GM23338 (cell line): ENCODE results near the gene SLIT1. TPM values are rescaled to one million over a fixed set of nuclear protein-coding genes. Genes with fewer than 3 reads are reported as not detected.

Source experiments
- ATAC-seq: fragments of 200-7000 bp; cut with Tn5 transposase; 3 replicates; pipeline ENCODE4 v1.9.1; 2020
- DNase-seq: peaks from one replicate; pipeline ENCODE4 v3.0.0-alpha.2; 2015; ENCODE audit warnings: low spot score
- H2AFZ ChIP-seq: fragments of 200-600 bp; sonication (generic); 2 replicates; pipeline ENCODE4 v1.8.0; 2016; ENCODE audit warnings: antibody characterized with exemption, mild to moderate bottlenecking, moderate library complexity
- H3F3A ChIP-seq: fragments of 200-600 bp; sonication (generic); replicated peaks from 2 replicates; pipeline ENCODE4 v1.8.0; 2017; ENCODE audit warnings: antibody characterized with exemption, mixed run types, low read depth
- H3K27ac ChIP-seq: fragments of 200-600 bp; sonication (generic); 2 replicates; pipeline ENCODE4 v1.6.1; 2016; ENCODE audit warnings: low read depth
- H3K27me3 ChIP-seq: fragments of 200-600 bp; sonication (generic); 2 replicates; pipeline ENCODE4 v1.8.0; 2016; ENCODE audit warnings: mild to moderate bottlenecking, mixed run types, moderate library complexity; ENCODE audit not compliant: insufficient read depth
- H3K36me3 ChIP-seq: fragments of 200-600 bp; sonication (generic); 2 replicates; pipeline ENCODE4 v1.8.0; 2016; ENCODE audit warnings: mild to moderate bottlenecking; ENCODE audit not compliant: insufficient read depth
- H3K4me1 ChIP-seq: fragments of 200-600 bp; sonication (generic); 2 replicates; pipeline ENCODE4 v1.8.0; 2016; ENCODE audit warnings: mild to moderate bottlenecking, moderate library complexity; ENCODE audit not compliant: insufficient read depth
- H3K4me2 ChIP-seq: fragments of 200-600 bp; sonication (generic); 2 replicates; pipeline ENCODE4 v1.7.1; 2017; ENCODE audit warnings: mixed run types
- H3K4me3 ChIP-seq: fragments of 200-600 bp; sonication (generic); 2 replicates; pipeline ENCODE4 v1.6.1; 2016; ENCODE audit warnings: mixed run types
- H3K79me2 ChIP-seq: fragments of 200-600 bp; sonication (generic); replicated peaks from 2 replicates; pipeline ENCODE4 v1.8.0; 2017; ENCODE audit warnings: mild to moderate bottlenecking; ENCODE audit not compliant: insufficient read depth
- H3K9me2 ChIP-seq: fragments of 200-600 bp; sonication (generic); 2 replicates; pipeline ENCODE4 v1.8.0; 2017; ENCODE audit not compliant: insufficient read depth
- H4K20me1 ChIP-seq: fragments of 200-600 bp; sonication (generic); replicated peaks from 2 replicates; pipeline ENCODE4 v1.8.0; 2017; ENCODE audit warnings: mild to moderate bottlenecking; ENCODE audit not compliant: insufficient read depth
- H3K27ac Mint-ChIP-seq: 2 replicates; pipeline ENCODE4 v1.8.0; 2020; ENCODE audit warnings: inconsistent platforms, mild to moderate bottlenecking, moderate library complexity, mixed read lengths
- H3K27me3 Mint-ChIP-seq: 3 replicates; pipeline ENCODE4 v1.8.0; 2022; ENCODE audit warnings: low read depth, mild to moderate bottlenecking, moderate library complexity, mixed read lengths, inconsistent platforms; ENCODE audit not compliant: insufficient read depth, poor library complexity
- H3K36me3 Mint-ChIP-seq: 3 replicates; pipeline ENCODE4 v1.8.0; 2021; ENCODE audit warnings: low read depth, mild to moderate bottlenecking, inconsistent platforms, moderate library complexity, mixed read lengths
- H3K4me1 Mint-ChIP-seq: 3 replicates; pipeline ENCODE4 v1.8.0; 2020; ENCODE audit warnings: mild to moderate bottlenecking, inconsistent platforms, mixed read lengths
- H3K4me3 Mint-ChIP-seq: 3 replicates; pipeline ENCODE4 v1.8.0; 2021; ENCODE audit warnings: moderate library complexity, mild to moderate bottlenecking, inconsistent platforms, mixed read lengths
- H3K9me3 Mint-ChIP-seq: 3 replicates; pipeline ENCODE4 v1.8.0; 2020; ENCODE audit warnings: moderate library complexity, mild to moderate bottlenecking, inconsistent platforms, mixed read lengths
- CREB1 ChIP-seq: fragments of 250-450 bp; sonication (Bioruptor Pico); IDR thresholded peaks from 2 replicates; pipeline ENCODE4 v1.5.0; 2020; ENCODE audit warnings: low read depth, mild to moderate bottlenecking, moderate library complexity
- CTCF ChIP-seq, 2 experiments: fragments of 200-600 bp in 1 of 2; sonication (generic) in 1 of 2; conservative IDR thresholded peaks; 2 replicates each; pipeline versions ENCODE4 v1.5.1 to v1.6.1; 2016 to 2017; ENCODE audit warnings: antibody characterized with exemption in 2 of 2, low read depth in 2 of 2, mild to moderate bottlenecking in 2 of 2, moderate library complexity in 1 of 2
- EZH2 ChIP-seq: fragments of 200-600 bp; sonication (generic); IDR thresholded peaks from one replicate; pipeline ENCODE4 v1.8.0; 2017; ENCODE audit warnings: antibody characterized with exemption, mild to moderate bottlenecking, low read depth; ENCODE audit not compliant: unreplicated experiment
- EZH2phosphoT487 ChIP-seq: fragments of 200-600 bp; sonication (generic); IDR thresholded peaks from one replicate; pipeline ENCODE4 v1.8.1; 2018; ENCODE audit warnings: antibody characterized with exemption; ENCODE audit not compliant: unreplicated experiment
- JUNB ChIP-seq: IDR thresholded peaks from one replicate; pipeline ENCODE4 v1.6.1; 2016; ENCODE audit warnings: antibody characterized with exemption; ENCODE audit not compliant: unreplicated experiment
- NANOG ChIP-seq: IDR thresholded peaks from 2 replicates; pipeline ENCODE4 v1.6.1; 2016; ENCODE audit warnings: antibody characterized with exemption, borderline replicate concordance
- POLR2AphosphoS5 ChIP-seq: IDR thresholded peaks from 2 replicates; pipeline ENCODE4 v1.6.1; 2016; ENCODE audit warnings: antibody characterized with exemption, low read depth
- STAT1 ChIP-seq: IDR thresholded peaks from one replicate; pipeline ENCODE4 v1.6.1; 2016; ENCODE audit warnings: antibody characterized with exemption; ENCODE audit not compliant: unreplicated experiment
- ZNF114 ChIP-seq: fragments of 250-450 bp; sonication (Bioruptor Pico); IDR thresholded peaks from 2 replicates; pipeline ENCODE4 v1.5.0; 2020; ENCODE audit warnings: mild to moderate bottlenecking, moderate library complexity
- ZNF331 ChIP-seq: fragments of 250-450 bp; sonication (Bioruptor Pico); IDR thresholded peaks from 2 replicates; pipeline ENCODE4 v1.5.0; 2020; ENCODE audit warnings: low read depth, mild to moderate bottlenecking, moderate library complexity
- polyA plus RNA-seq: library from polyadenylated mRNA; unstranded; fragments of >200 nt; fragmentation: Nextera tagmentation; extraction: Ambion mirVana; gene quantifications from 2 replicates; pipeline ENCODE4 v1.2.1, GENCODE V29; 2016
- total RNA-seq: library from RNA; depleted of rRNA; stranded (reverse); fragments of >200 nt; shearing (Covaris generic); gene quantifications from 2 replicates; pipeline ENCODE4 v1.2.3, GENCODE V29; 2014
- TF ChIP-seq, protein P1 (sequence below): fragments of 250-450 bp; sonication (Bioruptor Pico); IDR thresholded peaks from 2 replicates; pipeline ENCODE4 v1.5.0; 2020; ENCODE audit warnings: mild to moderate bottlenecking, moderate library complexity
- TF ChIP-seq, protein P2 (sequence below): IDR thresholded peaks from 2 replicates; pipeline ENCODE4 v1.6.1; 2016; ENCODE audit warnings: antibody characterized with exemption
- TF ChIP-seq, protein P3 (sequence below): IDR thresholded peaks from one replicate; pipeline ENCODE4 v1.6.1; 2018; ENCODE audit warnings: antibody characterized with exemption; ENCODE audit not compliant: unreplicated experiment

SLIT1 gene
- total and polyA plus RNA-seq, 2 experiments from 2014 or later: 0.76 to 1.7 TPM

- no peak overlapping the region for H3K4me3 Mint-ChIP-seq
- ATAC-seq (no peak), DNase-seq (no peak)
- H3K79me2 ChIP-seq: no peaks in the 10 kb centered on the region
- H3K27me3 ChIP-seq: no peaks in the 10 kb centered on the region
- H3K9me3 Mint-ChIP-seq: no peaks in the 10 kb centered on the region
- H2AFZ ChIP-seq: no peak overlapping the region
- no peaks in the 10 kb centered on the region for H3K4me1 ChIP-seq
- no peak overlapping the region for H3K27ac ChIP-seq
- H3K9me2 ChIP-seq: no peaks in the 10 kb centered on the region
- H3K27me3 Mint-ChIP-seq: peaks cover 2% of the 10 kb centered on the region
- H3K4me1 Mint-ChIP-seq: no peaks in the 10 kb centered on the region
- H3K36me3 ChIP-seq: no peaks in the 10 kb centered on the region
- no peak overlapping the region for H3K4me3 ChIP-seq
- H3K36me3 Mint-ChIP-seq: no peaks in the 10 kb centered on the region
- H4K20me1 ChIP-seq: no peaks in the 10 kb centered on the region
- TF ChIP-seq, protein P1, sequence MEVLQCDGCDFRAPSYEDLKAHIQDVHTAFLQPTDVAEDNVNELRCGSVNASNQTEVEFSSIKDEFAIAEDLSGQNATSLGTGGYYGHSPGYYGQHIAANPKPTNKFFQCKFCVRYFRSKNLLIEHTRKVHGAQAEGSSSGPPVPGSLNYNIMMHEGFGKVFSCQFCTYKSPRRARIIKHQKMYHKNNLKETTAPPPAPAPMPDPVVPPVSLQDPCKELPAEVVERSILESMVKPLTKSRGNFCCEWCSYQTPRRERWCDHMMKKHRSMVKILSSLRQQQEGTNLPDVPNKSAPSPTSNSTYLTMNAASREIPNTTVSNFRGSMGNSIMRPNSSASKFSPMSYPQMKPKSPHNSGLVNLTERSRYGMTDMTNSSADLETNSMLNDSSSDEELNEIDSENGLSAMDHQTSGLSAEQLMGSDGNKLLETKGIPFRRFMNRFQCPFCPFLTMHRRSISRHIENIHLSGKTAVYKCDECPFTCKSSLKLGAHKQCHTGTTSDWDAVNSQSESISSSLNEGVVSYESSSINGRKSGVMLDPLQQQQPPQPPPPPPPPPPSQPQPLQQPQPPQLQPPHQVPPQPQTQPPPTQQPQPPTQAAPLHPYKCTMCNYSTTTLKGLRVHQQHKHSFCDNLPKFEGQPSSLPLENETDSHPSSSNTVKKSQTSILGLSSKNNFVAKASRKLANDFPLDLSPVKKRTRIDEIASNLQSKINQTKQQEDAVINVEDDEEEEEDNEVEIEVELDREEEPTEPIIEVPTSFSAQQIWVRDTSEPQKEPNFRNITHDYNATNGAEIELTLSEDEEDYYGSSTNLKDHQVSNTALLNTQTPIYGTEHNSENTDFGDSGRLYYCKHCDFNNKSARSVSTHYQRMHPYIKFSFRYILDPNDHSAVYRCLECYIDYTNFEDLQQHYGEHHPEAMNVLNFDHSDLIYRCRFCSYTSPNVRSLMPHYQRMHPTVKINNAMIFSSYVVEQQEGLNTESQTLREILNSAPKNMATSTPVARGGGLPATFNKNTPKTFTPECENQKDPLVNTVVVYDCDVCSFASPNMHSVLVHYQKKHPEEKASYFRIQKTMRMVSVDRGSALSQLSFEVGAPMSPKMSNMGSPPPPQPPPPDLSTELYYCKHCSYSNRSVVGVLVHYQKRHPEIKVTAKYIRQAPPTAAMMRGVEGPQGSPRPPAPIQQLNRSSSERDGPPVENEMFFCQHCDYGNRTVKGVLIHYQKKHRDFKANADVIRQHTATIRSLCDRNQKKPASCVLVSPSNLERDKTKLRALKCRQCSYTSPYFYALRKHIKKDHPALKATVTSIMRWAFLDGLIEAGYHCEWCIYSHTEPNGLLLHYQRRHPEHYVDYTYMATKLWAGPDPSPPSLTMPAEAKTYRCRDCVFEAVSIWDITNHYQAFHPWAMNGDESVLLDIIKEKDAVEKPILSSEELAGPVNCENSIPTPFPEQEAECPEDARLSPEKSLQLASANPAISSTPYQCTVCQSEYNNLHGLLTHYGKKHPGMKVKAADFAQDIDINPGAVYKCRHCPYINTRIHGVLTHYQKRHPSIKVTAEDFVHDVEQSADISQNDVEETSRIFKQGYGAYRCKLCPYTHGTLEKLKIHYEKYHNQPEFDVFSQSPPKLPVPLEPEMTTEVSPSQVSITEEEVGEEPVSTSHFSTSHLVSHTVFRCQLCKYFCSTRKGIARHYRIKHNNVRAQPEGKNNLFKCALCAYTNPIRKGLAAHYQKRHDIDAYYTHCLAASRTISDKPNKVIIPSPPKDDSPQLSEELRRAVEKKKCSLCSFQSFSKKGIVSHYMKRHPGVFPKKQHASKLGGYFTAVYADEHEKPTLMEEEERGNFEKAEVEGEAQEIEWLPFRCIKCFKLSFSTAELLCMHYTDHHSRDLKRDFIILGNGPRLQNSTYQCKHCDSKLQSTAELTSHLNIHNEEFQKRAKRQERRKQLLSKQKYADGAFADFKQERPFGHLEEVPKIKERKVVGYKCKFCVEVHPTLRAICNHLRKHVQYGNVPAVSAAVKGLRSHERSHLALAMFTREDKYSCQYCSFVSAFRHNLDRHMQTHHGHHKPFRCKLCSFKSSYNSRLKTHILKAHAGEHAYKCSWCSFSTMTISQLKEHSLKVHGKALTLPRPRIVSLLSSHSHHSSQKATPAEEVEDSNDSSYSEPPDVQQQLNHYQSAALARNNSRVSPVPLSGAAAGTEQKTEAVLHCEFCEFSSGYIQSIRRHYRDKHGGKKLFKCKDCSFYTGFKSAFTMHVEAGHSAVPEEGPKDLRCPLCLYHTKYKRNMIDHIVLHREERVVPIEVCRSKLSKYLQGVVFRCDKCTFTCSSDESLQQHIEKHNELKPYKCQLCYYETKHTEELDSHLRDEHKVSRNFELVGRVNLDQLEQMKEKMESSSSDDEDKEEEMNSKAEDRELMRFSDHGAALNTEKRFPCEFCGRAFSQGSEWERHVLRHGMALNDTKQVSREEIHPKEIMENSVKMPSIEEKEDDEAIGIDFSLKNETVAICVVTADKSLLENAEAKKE (CRISPR knock-in tag): no peak
- no peak for TF ChIP-seq NANOG
- no peak for TF ChIP-seq CTCF (conservative IDR thresholded peaks at IDR 0.05; ENCODE audit: low read depth in 2 of 2)
- TF ChIP-seq, protein P2, sequence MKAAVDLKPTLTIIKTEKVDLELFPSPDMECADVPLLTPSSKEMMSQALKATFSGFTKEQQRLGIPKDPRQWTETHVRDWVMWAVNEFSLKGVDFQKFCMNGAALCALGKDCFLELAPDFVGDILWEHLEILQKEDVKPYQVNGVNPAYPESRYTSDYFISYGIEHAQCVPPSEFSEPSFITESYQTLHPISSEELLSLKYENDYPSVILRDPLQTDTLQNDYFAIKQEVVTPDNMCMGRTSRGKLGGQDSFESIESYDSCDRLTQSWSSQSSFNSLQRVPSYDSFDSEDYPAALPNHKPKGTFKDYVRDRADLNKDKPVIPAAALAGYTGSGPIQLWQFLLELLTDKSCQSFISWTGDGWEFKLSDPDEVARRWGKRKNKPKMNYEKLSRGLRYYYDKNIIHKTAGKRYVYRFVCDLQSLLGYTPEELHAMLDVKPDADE: no peak
- TF ChIP-seq ZNF114: no peak
- TF ChIP-seq, protein P3, sequence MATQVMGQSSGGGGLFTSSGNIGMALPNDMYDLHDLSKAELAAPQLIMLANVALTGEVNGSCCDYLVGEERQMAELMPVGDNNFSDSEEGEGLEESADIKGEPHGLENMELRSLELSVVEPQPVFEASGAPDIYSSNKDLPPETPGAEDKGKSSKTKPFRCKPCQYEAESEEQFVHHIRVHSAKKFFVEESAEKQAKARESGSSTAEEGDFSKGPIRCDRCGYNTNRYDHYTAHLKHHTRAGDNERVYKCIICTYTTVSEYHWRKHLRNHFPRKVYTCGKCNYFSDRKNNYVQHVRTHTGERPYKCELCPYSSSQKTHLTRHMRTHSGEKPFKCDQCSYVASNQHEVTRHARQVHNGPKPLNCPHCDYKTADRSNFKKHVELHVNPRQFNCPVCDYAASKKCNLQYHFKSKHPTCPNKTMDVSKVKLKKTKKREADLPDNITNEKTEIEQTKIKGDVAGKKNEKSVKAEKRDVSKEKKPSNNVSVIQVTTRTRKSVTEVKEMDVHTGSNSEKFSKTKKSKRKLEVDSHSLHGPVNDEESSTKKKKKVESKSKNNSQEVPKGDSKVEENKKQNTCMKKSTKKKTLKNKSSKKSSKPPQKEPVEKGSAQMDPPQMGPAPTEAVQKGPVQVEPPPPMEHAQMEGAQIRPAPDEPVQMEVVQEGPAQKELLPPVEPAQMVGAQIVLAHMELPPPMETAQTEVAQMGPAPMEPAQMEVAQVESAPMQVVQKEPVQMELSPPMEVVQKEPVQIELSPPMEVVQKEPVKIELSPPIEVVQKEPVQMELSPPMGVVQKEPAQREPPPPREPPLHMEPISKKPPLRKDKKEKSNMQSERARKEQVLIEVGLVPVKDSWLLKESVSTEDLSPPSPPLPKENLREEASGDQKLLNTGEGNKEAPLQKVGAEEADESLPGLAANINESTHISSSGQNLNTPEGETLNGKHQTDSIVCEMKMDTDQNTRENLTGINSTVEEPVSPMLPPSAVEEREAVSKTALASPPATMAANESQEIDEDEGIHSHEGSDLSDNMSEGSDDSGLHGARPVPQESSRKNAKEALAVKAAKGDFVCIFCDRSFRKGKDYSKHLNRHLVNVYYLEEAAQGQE: no peak
- no peak for TF ChIP-seq CREB1 (CRISPR knock-in tag)
- TF ChIP-seq EZH2phosphoT487: no peak
- TF ChIP-seq JUNB: no peak
- TF ChIP-seq POLR2AphosphoS5: no peak
- TF ChIP-seq ZNF331 (CRISPR knock-in tag): no peak
- no peak for TF ChIP-seq EZH2
- TF ChIP-seq STAT1: no peak
- H3K27ac Mint-ChIP-seq: no peak overlapping the region
- no peaks in the 10 kb centered on the region for H3F3A ChIP-seq
- no peak overlapping the region for H3K4me2 ChIP-seq
These were observed 129.6 kb downstream of the SLIT1 start for GRCh38 chr10:97056003-97056630.
